Neural progenitor cell (in vitro differentiated cells): ENCODE measurements around the gene TMEM45A.

ENCODE experiments used
- EZH2phosphoT487 ChIP-seq: fragments of 200-600 bp; sonication (generic); IDR thresholded peaks from 2 replicates; pipeline ENCODE4 v1.6.1; 2017; ENCODE audit warnings: antibody characterized with exemption
- TF ChIP-seq, protein P1 (sequence below): fragments of 200-600 bp; sonication (generic); IDR thresholded peaks from 2 replicates; pipeline ENCODE4 v1.5.1; 2017; ENCODE audit warnings: antibody characterized with exemption, mild to moderate bottlenecking

DNA sequence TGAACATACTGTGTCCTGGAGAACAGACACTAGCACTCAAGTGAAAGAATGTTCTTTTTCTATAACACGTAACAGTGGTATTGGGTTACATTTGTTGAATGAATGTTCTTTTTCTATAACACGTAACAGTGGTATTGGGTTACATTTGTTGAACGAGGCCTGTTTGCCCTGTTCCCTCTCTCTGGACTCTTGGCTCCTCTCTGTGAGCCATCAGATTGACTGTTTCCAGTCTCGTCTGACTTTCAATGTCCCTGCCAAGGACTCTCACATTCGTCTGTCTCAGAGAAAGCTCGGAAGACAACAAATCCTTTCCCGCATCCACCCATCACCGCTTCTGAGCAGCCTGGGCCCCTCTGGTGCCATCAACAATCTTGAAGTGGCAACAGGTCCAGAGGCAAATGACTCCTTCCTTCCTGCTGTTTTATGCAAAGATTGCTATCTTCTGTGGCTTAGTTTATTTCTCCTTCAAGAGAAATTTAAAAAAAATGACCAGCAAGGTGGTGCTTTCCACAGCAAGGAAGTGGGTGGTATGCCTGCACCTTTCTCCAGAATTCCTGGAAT is 8.0 kb downstream of the TMEM45A start:
- TF ChIP-seq, protein P1, sequence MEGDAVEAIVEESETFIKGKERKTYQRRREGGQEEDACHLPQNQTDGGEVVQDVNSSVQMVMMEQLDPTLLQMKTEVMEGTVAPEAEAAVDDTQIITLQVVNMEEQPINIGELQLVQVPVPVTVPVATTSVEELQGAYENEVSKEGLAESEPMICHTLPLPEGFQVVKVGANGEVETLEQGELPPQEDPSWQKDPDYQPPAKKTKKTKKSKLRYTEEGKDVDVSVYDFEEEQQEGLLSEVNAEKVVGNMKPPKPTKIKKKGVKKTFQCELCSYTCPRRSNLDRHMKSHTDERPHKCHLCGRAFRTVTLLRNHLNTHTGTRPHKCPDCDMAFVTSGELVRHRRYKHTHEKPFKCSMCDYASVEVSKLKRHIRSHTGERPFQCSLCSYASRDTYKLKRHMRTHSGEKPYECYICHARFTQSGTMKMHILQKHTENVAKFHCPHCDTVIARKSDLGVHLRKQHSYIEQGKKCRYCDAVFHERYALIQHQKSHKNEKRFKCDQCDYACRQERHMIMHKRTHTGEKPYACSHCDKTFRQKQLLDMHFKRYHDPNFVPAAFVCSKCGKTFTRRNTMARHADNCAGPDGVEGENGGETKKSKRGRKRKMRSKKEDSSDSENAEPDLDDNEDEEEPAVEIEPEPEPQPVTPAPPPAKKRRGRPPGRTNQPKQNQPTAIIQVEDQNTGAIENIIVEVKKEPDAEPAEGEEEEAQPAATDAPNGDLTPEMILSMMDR: no peak
- no peak for TF ChIP-seq EZH2phosphoT487
